Measurements from ENCODE around the gene RPTOR.
"Not testable (repeated sequence)": the region's sequence is repeated elsewhere in the genome, so short reads cannot be mapped to it uniquely, and the experiment has no call there.

The RPTOR gene

DNA sequence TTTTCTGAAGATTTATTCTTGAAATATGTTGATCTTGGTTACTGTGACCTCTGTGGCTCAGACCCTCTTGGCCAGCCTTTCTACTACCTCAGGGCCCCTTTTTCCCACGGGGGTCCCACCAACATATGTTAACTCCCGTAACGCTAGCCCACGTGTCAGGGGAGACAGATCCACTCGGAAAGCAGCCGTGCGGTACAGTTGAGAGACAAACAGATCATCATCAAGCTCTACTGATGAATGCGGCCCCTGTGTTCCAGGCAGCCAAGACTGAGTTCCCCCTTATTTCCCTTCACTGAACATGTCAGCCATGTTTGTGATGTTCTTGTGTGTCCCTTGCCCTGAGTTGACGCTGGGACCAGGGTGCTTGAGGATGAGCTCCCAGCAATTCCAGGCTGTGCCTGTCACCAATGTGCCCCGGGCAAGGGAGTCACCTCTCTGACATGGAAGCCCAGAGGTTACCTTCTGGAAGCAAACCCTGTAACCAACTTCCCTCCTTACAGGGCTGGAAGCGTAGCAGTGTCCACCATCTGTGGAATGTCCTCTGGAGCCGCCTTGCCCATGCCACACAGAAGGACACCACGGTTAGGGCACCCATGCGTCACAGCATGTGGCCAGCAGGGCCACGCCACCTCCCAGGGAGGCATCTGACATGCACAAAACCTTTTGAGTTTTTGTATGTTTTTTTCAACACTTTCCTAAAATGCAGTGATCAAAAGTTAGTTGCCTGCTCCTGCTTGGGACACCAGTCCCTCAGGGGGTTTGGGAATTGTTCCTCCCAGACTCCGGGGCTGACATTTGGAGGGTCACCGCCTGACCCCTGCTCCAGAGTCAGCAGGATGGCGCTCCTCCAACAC is 253.3 kb downstream of the RPTOR start:
- no peak for DNase-seq (ENCODE audit: low read depth in 2 of 2)

DNA sequence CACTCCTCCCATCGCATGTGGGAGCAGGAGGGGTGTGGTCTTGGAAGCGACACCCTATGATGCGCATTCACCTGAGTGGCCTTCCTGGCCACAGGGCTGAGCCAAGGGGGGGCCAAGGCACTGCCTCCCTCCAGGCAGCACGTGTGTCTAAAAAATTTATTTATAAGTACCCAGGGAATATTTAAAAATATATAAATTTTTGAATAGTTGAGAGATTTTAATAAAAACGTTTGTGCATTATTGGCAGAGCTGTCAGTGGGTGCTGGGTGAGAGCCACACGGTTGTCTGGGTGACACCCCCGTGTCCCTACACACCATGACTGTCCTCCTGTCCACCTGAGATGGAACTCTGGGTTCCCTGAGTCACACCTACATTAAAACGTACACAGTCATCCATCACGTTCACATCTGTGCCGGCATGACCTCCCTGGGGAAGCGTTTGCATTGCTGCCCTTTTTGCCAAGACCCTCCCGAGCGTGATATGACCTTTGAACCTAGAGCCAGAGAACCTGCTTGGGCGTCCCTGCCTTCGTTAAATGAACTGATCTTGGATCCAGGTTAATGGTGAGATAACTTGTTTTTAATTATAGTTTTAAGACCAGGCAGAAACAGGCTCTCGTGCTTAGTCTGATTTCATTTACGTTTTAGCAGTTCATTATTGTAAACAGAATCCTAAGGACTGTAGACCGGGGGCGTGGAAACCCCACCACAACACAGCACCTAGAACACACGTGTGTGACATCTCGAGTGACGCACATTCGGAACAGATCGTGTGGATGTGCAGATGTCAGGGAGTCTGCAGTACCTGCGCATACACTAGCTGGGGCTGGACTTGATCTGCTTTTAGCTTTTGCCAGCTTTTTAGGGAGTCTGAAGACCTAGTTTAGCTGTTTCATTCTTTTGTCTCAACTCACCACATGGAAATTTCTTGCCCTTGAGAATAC is 254.2 kb downstream of the RPTOR start:
- no peak for DNase-seq (ENCODE audit: low read depth in 2 of 2)

DNA sequence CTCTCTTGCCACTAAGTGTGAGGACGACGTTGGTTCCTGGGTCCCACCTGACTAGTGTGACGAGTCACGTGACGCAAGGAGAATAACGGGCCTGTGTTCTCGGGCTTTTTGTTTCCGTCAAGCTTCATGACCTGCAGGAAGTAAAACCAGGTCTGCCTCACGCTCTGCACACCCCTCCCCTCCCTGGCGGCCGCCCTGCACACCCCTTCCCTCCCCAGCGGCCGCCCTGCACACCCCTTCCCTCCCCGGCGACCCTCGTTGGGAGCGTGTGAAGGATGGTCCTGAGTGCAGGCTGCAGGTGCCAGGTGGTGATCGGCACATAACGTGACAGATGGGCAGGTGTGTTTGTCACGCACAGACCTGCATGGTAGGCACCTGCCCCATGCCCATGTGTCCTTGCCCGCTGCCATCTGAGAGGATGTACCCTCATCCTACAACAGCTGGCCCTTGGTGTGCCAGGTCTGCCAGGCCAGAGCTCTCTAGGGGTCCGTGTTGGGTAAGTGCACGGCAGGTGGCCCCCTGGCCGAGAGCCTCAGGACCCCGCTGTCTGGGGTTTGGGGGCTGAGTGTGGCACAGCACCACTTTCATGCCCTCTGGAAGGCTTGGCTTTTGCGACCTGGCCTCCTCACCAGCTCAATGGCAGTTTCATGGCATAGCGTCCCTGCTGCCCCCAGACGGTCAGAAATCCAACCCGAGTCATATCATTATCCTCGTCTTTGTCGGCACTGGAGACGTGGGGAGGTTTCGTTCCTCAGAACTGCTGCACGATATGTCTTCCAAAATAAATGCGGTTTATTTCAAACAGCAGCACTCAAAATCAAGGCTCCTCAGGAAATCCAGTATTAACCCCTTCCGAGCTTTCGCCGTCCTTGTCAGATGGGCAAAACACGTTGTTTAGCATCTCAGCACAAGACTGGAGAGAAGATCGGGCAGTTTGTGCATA is 255.2 kb downstream of the RPTOR start:
- DNase-seq (ENCODE audit: low read depth in 2 of 2): no peak

DNA sequence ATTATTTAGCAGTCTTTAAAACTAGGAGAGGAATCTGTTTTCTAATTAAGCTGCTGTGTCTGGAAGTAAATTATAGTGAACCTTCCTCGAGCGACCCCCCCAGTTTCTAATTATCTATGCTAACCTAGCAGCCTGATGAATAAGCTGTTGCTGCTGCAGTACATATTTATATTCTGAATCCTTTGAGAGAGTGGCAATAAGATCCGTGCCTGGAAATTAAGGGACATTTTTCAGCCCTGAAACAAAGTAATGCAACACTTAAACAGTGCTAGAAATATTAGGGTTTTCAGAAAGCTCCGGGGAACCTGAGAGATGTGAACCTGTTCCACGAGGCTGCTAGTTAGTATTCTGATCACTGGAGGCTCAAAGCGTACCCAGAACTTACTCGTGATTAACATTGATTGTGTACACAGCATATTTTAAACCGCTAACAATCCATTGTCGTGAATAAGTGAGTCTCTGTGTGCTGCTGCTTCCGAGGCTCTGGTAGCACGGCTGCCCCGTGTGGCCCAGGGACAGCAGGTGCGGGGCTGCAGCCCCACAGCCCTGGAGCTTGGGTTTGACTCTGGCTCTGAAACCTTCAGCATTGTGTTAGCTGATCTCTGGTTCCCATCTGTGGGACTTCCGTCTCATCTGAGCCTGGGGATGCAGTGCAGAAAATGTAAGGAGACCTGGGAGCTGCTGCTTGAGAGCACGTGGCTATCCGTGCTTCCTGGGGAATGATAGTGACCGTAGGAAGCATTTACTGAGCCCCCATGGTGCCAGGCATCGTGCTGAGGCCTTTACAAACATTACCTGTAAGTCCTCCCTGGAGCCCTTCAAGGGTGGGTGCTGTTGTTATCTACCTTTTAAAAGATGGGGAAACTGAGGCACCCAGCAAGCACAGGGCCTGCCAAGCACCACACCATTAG is 256.1 kb downstream of the RPTOR start:
- no peak for DNase-seq (ENCODE audit: low read depth in 2 of 2)

DNA sequence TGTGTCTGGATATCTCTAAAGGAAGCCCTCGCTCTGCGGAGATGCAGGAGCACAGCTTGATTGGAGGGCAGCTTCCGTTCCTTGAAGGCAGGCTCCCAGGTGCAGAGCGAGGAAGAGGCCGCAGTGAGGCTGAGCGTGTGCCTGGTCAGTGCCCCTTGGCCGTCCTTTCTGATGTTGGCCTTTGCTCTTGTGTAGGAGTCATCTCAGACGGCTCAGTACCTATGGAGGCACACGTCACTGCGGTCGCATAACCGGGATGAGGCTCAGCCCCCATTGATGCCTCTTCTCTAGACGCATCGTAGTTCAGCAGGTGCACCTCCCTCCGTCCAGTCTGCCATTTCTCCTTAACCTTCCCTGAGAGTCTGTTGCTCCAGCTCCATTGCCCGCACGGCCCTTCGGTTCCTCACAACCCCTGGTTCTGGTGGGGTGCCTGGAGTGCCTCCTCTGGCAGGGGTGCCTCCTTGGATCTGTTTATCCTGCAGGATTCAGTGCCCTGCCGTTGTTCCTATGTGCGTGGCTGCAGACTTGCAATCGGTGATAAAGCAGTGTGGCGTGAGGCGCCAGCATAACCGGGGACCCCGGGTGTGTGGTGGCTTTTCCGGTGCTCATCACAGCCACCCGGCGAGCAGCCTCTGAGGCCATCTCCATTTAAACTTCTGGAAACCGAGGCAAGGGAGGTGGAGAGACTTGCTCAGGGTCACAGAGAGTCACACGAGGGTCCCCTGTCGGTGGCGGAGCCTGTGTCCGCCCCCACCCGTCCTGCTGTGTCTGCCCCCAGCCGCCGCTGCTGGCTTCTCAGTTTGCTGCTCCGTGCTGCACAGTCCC is 258.2 kb downstream of the RPTOR start:
- DNase-seq (ENCODE audit: low read depth in 2 of 2): no peak

DNA sequence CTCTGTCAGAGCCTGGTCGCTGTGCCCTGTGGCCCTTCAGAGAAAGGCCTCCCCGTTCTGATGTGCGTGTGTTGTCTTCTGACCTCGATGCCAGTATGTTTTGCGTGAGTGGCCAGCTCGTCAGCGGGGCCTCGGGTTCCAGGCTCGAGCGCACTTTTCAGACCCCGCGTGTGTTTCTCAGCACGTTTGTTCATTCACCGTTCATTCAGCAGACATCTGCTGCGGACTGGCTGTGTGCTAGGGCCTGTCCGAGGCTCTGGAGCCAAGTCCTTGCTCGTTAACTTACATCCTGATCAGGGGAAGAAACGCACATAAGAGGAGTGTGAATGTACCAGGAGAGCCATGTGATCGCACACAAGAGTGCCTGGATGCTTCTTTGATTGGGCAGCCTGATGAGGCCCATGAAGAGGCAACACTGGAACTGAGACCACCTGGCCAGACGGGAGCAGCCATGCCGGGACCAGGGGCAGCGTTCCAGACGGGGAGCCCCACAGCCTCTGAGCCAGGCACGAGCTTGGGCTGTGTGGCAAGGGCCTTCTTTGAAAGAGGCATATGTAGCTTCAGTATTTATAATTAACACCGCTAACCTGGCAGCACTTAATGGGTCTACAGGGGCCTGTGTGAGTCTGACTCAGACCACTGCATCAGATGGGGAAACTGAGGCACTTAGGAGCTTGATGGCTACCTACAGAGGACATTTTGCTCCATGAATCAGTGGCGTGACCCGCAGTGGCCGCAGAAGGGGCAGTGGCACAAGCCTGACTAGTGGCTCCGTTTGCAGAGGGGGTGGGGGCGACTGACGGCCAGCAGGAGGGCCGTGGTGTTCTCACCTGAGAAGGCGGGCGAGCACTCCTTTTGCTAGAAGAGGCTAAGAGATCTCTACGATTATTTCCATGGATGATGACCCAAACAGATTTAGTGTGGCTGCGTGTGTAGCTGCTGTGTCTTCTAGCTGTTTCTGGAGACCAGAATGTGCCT is 259.1 kb downstream of the RPTOR start:
- no peak for DNase-seq (ENCODE audit: low read depth in 2 of 2)

DNA sequence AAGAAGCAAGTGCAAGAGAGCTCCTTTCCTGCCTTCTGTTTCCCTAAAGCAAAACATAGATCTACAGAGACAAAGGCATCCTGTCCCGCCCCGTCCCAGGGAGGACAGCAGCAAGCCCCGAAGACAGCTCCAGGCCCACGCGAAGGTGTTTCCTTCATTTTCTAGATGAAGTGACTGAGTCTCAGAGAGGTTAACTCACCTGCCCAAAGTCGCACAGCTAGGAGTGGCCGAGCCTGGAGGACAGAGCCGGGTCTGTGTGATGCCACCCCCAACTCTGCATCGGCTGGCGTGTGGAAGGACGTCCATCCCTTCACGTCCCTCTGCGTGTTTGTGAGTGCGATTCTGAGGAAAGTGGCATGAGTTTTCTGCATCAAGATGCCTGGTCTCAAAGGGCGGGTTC is 259.8 kb downstream of the RPTOR start:
- no peak for DNase-seq (ENCODE audit: low read depth in 2 of 2)

DNA sequence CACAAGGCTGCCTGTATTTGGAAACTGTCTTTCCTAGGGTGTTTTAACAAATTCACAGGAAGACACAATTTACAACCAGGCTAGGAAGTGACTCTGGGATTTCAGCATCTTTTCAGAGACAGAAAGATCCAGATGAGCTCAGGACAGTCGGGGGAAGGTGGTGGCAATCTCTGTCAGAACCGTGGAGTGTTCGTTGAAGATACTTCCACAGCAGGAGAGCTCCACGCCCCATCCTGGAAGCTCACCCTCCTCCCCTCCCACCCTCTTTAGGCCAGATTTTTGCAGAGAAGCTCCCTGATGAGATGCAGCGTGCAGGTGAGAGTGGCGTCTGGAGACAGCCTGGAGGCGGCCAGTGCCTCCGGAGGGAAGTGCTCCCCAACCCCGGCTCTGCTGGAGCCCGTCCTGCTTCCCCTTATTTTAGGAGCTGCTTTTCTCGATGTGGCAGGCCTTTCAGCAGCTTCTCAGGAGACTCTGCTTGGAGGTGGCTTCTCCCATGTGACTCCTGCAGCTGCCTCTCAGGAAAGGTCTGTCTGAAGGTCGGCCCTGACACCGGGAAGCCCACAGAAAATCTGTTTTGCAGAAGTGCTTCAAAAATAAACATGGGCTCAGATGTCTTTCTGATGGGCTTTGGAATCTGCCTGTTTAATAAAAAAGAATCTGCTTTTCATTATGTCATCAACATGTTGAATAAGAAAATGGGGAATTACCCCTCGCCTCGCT is 260.6 kb downstream of the RPTOR start:
- no peak for DNase-seq (ENCODE audit: low read depth in 2 of 2)

DNA sequence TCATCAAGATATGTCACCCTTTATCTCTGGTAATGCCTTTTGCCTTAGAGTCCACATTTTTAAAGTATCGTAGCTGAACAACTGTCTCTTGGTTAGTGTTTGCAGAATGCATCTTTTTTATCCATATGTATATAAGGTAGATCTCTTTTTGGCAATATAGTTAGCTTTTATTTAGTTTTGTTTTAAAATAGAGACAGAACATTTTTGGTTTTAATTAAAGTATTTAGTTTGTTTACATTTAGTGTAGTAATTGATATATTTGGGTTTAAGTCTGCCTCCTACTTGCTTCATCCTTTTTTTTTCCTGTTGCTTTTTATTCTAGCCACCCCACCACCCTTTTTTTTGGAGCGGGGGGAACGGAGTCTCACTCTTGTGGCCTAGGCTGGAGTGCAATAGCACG is 262.4 kb downstream of the RPTOR start:
- DNase-seq (ENCODE audit: low read depth in 2 of 2): no peak

DNA sequence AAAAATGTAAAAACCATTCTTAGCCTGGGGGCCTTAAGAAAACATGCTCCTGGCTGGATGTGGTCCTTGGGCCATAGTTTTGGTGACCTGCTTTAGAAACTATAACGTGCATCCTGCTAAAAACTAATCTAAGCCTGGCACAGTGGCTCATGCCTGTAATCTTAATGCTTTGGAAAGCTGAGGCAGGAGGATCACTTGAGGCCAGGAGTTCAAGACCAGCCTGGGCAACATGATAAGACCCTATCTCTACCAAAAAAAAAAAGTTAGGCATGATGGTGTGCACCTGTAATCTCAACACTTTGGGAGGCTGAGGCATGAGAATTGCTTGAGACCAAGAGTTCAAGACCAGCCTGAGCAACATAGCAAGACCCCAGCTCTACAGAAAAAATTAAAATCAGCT is 263.2 kb downstream of the RPTOR start:
- no peak for DNase-seq (ENCODE audit: low read depth in 2 of 2)

DNA sequence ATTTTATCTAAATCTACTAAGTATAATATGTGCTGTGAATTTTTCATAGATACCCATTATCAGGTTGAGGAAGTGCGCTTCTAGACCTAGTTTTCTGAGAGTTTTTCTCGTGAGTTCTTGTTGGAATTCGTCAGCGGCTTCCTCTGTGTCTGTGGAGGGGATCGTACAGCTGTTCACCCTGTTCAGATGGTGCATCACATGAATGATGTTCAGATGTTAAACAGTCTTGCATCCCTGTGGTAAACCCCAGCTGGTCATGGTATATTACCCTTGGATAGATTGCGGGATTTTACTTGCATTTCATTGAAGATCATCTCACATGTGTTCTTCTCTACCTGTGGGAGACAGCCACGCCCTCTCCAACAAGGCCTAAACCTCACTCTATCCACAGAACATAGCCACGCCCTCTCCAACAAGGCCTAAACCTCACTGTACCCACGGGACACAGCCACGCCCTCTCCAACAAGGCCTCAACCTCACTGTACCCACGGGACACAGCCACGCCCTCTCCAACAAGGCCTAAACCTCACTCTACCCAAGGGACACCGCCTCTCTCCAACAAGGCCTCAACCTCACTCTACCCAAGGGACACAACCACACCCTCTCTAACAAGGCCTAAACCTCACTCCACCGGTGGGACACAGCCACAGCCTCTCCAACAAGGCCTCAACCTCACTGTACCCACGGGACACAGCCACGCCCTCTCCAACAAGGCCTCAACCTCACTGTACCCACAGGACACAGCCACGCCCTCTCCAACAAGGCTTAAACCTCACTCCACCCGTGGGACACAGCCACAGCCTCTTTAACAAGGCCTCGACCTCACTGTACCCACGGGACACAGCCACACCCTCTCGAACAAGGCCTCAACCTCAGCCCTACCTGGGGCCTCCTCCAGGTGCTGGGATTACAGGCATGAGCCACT is 266.8 kb downstream of the RPTOR start:
- DNase-seq (ENCODE audit: low read depth in 2 of 2): no peak

DNA sequence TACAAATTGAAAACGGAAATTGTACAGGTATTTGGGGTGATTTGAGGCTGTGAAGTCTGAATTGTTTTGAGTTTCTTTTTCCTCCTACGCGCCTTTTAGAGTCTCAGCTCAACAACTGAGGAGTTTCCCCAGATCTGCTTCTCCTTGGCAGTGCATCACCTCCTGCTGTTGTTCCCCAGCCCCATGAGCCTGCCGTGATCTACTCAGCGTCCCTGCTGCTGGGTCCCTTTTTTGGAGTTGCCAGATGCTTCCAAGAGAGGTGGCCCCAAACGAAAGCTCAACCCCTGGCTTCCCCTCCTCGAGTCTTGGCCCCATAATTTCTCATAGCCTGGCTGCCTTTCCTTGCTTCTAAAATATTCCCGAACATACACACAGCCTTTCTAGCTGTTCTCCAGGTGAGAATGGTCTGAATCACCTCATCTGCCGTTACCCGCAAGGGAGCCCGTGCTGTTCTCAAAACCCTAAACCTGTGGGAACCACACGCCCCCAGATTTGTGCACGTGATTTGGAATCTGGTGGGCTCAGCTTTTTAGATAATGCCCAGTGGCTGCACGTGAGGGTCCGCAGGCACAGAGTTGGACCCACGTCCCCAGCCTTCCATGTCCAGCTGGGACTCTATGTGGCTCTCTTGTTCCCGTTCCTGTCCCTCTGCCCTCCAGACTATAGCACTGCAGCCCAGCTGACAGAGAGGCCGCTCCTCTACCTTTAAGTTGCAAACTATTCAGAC is 267.9 kb downstream of the RPTOR start:
- no peak for DNase-seq (ENCODE audit: low read depth in 2 of 2)

DNA sequence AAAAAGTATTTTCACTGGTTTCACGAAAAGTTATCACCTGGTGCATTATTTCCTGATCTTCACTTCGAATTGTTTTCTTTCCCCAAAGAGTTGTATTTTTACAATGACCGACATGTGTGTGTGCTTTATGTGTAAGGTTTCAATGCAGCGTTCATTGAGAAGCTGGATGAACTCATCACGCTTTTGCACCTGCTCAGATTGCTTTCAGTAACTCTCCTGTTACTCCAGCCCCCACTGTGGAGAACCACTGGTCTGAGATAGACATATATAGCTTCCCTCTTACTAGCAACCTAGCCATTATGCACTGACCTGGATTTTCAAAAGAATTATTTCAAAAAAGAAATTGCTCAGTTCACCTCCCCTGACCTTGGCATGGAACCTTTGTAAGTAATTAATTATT is 268.7 kb downstream of the RPTOR start:
- DNase-seq (ENCODE audit: low read depth in 2 of 2): no peak

DNA sequence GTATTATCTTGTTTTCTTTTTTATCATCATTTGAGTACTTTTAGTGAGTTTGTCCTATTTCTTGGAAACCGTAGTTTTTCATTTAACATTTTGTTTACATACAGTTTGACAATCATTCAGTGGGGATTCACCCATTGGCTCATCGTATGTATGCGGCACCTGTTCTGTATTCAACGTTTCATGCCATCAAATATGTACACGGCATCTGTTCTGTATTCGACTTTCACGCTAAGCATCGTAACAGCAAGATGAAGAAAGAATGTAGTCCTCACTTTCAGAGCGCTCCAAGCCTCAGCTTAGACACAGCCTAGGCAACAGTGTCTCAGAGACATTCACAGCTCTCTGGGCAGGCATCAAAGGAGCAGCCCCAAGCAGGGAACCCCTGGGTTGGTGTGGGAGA is 269.9 kb downstream of the RPTOR start:
- DNase-seq (ENCODE audit: low read depth in 2 of 2): no peak

DNA sequence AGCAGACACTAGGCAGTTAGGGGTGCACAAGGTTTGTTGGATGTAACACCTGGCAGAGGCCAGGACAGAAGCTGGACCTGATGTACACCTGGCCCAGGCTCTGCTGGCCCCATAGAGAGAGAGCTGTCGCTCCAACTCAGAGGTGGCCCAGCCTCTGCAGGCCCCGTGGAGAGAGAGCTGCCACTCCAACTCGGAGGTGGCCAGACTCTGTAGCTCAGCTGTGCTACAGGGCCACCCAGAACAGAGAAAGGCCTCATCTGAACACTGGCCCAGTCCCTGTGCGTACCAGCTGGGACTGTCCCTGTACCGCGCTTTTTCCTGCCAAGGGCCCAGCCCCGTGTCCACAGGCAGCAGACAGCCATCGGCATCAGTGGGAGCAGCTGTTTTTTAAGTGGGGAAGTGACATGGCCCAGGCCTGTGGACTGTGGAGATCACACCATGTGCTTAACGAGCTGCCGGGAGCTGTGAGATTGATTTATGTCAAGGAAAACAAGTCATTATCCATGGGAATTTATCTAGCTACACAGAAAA is 270.6 kb downstream of the RPTOR start:
- DNase-seq (ENCODE audit: low read depth in 2 of 2): no peak

DNA sequence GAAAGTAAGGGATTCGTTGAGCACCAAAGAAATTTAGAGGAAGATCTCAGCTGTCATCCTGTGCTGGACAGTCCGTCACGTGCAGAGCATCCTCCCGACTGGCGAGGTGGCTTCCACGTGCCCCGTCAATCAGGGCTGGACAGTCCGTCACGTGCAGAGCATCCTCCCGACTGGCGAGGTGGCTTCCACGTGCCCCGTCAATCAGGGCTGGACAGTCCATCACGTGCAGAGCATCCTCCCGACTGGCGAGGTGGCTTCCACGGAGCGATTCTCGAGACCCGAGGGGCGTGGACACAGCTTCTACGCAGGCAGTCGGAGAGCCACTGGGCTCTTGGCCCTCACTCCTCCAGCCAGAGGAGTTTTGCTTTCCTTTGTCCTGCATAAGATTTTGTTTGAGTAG is 271.1 kb downstream of the RPTOR start:
- DNase-seq (ENCODE audit: low read depth in 2 of 2): not testable (repeated sequence)

Data from stimulated activated CD8-positive, alpha-beta memory T cell treated with anti-CD3 and anti-CD28 coated beads, Interleukin-2, amount 100 ng/mL, for 1 hour (primary cell).